Mesendoderm (in vitro differentiated cells): ENCODE data around the gene PRODH.
"Not testable (repeated sequence)": the region's sequence is repeated elsewhere in the genome, so short reads cannot be mapped to it uniquely, and the experiment has no call there.

Experiments used
- DNase-seq: peaks from one replicate; pipeline ENCODE4 v3.0.0; 2013
- H2AK5ac ChIP-seq: 2 replicates; pipeline ENCODE4 v1.6.1; 2013; ENCODE audit warnings: low read length, inconsistent platforms
- H2BK120ac ChIP-seq: 2 replicates; pipeline ENCODE4 v1.6.1; 2013; ENCODE audit warnings: low read depth, mild to moderate bottlenecking, low read length, moderate library complexity, mixed read lengths
- H2BK15ac ChIP-seq: replicated peaks from 2 replicates; pipeline ENCODE4 v1.6.1; 2013; ENCODE audit warnings: low read depth, mild to moderate bottlenecking, moderate library complexity
- H2BK5ac ChIP-seq: 2 replicates; pipeline ENCODE4 v1.6.1; 2013; ENCODE audit warnings: low read length, inconsistent platforms
- H3K18ac ChIP-seq: 2 replicates; pipeline ENCODE4 v1.6.1; 2013; ENCODE audit warnings: mild to moderate bottlenecking, low read length, mixed read lengths
- H3K23ac ChIP-seq: one replicate; pipeline ENCODE4 v1.6.1; 2013; ENCODE audit warnings: low read length
- H3K27ac ChIP-seq: 2 replicates; pipeline ENCODE4 v1.5.1; 2013; ENCODE audit warnings: low read depth, mild to moderate bottlenecking, inconsistent platforms, low read length, moderate library complexity
- H3K27me3 ChIP-seq: 2 replicates; pipeline ENCODE4 v1.6.1; 2013; ENCODE audit warnings: low read length, control low read depth, mild to moderate bottlenecking, inconsistent platforms; ENCODE audit not compliant: insufficient read depth, poor library complexity
- H3K36me3 ChIP-seq: 2 replicates; pipeline ENCODE4 v1.6.1; 2013; ENCODE audit warnings: low read length, inconsistent platforms; ENCODE audit not compliant: control insufficient read depth, insufficient read depth
- H3K4ac ChIP-seq: one replicate; pipeline ENCODE4 v1.6.1; 2013; ENCODE audit warnings: low read depth, mild to moderate bottlenecking, low read length, moderate library complexity
- H3K4me1 ChIP-seq: 2 replicates; pipeline ENCODE4 v1.6.1; 2013; ENCODE audit warnings: low read depth, low read length, inconsistent platforms; ENCODE audit not compliant: control insufficient read depth
- H3K4me2 ChIP-seq: 2 replicates; pipeline ENCODE4 v1.6.1; 2013; ENCODE audit warnings: low read length
- H3K4me3 ChIP-seq: 2 replicates; pipeline ENCODE4 v1.5.1; 2013; ENCODE audit warnings: mild to moderate bottlenecking, low read length
- H3K56ac ChIP-seq: one replicate; pipeline ENCODE4 v1.6.1; 2013; ENCODE audit warnings: low read length
- H3K79me1 ChIP-seq: 2 replicates; pipeline ENCODE4 v1.6.1; 2013; ENCODE audit warnings: low read length, inconsistent platforms
- H3K79me2 ChIP-seq: 2 replicates; pipeline ENCODE4 v1.6.1; 2013; ENCODE audit warnings: mild to moderate bottlenecking, low read length; ENCODE audit not compliant: control insufficient read depth, insufficient read depth
- H3K9ac ChIP-seq: 2 replicates; pipeline ENCODE4 v1.6.1; 2013; ENCODE audit warnings: low read length, inconsistent platforms
- H4K5ac ChIP-seq: one replicate; pipeline ENCODE4 v1.6.1; 2013; ENCODE audit warnings: low read length
- H4K8ac ChIP-seq: one replicate; pipeline ENCODE4 v1.6.1; 2013; ENCODE audit warnings: low read depth, mild to moderate bottlenecking, control low read depth, low read length, moderate library complexity
- WGBS: extraction: QIAGEN DNeasy Blood & Tissue Kit; methylation state at CpG from one replicate; pipeline ENCODE4 v1.1.7; 2013; ENCODE audit warnings: low lambda C conversion rate, missing lambda C conversion rate; ENCODE audit not compliant: insufficient coverage; ENCODE audit errors: extremely low coverage; 5-methylcytosine and 5-hydroxymethylcytosine counted together

PRODH gene

GRCh38 chr22:18965526-18966421 lies 29.7 kb upstream of the PRODH start:
- Histone ChIP-seq H3K56ac (no peak overlapping the region), H3K79me2 (no peaks in the 10 kb centered on the region), H2AK5ac (no peak overlapping the region), H3K4me1 (no peaks in the 10 kb centered on the region), H4K8ac (no peak overlapping the region), H4K5ac (no peak overlapping the region), H2BK5ac (no peak overlapping the region), H2BK15ac (no peak overlapping the region), H3K4me3 (no peak overlapping the region), H3K9ac (no peak overlapping the region), H3K4ac (no peak overlapping the region), H3K23ac (no peak overlapping the region), H3K27ac (no peak overlapping the region), H2BK120ac (no peak overlapping the region), H3K79me1 (no peaks in the 10 kb centered on the region), H3K27me3 (no peaks in the 10 kb centered on the region), H3K36me3 (no peaks in the 10 kb centered on the region), H3K18ac (no peak overlapping the region), H3K4me2 (no peak overlapping the region)
- no peak for DNase-seq
- no CpG with 5 or more reads among the region's 14 CpGs for WGBS

- not testable (repeated sequence) for H3K9ac ChIP-seq, H3K27ac ChIP-seq, H4K8ac ChIP-seq, H3K27me3 ChIP-seq, H4K5ac ChIP-seq, H2BK5ac ChIP-seq, H3K4me3 ChIP-seq, H3K79me2 ChIP-seq, H3K4ac ChIP-seq, H2BK120ac ChIP-seq, H3K18ac ChIP-seq, H3K4me1 ChIP-seq, H3K56ac ChIP-seq, H2AK5ac ChIP-seq, H2BK15ac ChIP-seq, H3K4me2 ChIP-seq, H3K23ac ChIP-seq, DNase-seq, H3K79me1 ChIP-seq, H3K36me3 ChIP-seq
- no CpG with 5 or more reads among the region's 19 CpGs for WGBS
Measured at GRCh38 chr22:18964501-18965265, 28.6 kb upstream of the PRODH start.

- not testable (repeated sequence) for DNase-seq, H3K4me2 ChIP-seq, H2AK5ac ChIP-seq, H3K79me2 ChIP-seq, H3K27ac ChIP-seq, H3K56ac ChIP-seq, H3K4ac ChIP-seq, H3K18ac ChIP-seq, H2BK15ac ChIP-seq, H3K9ac ChIP-seq, H3K23ac ChIP-seq, H2BK120ac ChIP-seq, H3K4me1 ChIP-seq, H3K79me1 ChIP-seq, H3K36me3 ChIP-seq, H3K27me3 ChIP-seq, H4K8ac ChIP-seq, H3K4me3 ChIP-seq, H4K5ac ChIP-seq, H2BK5ac ChIP-seq
- no CpG with 5 or more reads among the region's 10 CpGs for WGBS
Measured at GRCh38 chr22:18964051-18964450, 28.0 kb upstream of the PRODH start.

GRCh38 chr22:18962308-18962635 lies 26.2 kb upstream of the PRODH start:
- H3K79me2 ChIP-seq: no peaks in the 10 kb centered on the region
- no peaks in the 10 kb centered on the region for H3K36me3 ChIP-seq
- H2BK5ac ChIP-seq: no peak overlapping the region
- no peak overlapping the region for H3K4ac ChIP-seq
- DNase-seq: no peak
- no CpG with 5 or more reads among the region's 3 CpGs for WGBS
- H3K4me3 ChIP-seq: no peak overlapping the region
- no peak overlapping the region for H3K56ac ChIP-seq
- H2BK15ac ChIP-seq: no peak overlapping the region
- H3K27ac ChIP-seq: no peak overlapping the region
- no peak overlapping the region for H3K4me2 ChIP-seq
- H4K8ac ChIP-seq: no peak overlapping the region
- H3K79me1 ChIP-seq: no peaks in the 10 kb centered on the region
- no peak overlapping the region for H2BK120ac ChIP-seq
- no peak overlapping the region for H3K9ac ChIP-seq
- H4K5ac ChIP-seq: no peak overlapping the region
- H3K27me3 ChIP-seq: no peaks in the 10 kb centered on the region
- no peaks in the 10 kb centered on the region for H3K4me1 ChIP-seq
- no peak overlapping the region for H2AK5ac ChIP-seq
- no peak overlapping the region for H3K18ac ChIP-seq
- no peak overlapping the region for H3K23ac ChIP-seq

- H3K79me2 ChIP-seq, H3K36me3 ChIP-seq, H2AK5ac ChIP-seq, H2BK5ac ChIP-seq, H3K18ac ChIP-seq, H3K27ac ChIP-seq, H4K5ac ChIP-seq, H3K9ac ChIP-seq, H3K23ac ChIP-seq, H2BK120ac ChIP-seq, H3K4ac ChIP-seq, H3K27me3 ChIP-seq, H3K4me1 ChIP-seq, H4K8ac ChIP-seq, H3K4me3 ChIP-seq, H3K4me2 ChIP-seq, DNase-seq, H3K79me1 ChIP-seq, H3K56ac ChIP-seq, H2BK15ac ChIP-seq: not testable (repeated sequence)
- no CpG with 5 or more reads among the region's 8 CpGs for WGBS
Measured at GRCh38 chr22:18961632-18962307, 25.7 kb upstream of the PRODH start.
